Mesothelial cell of epicardium (in vitro differentiated cells): Measurements from ENCODE around the gene IMPACT. TPM values are rescaled to one million over a fixed set of nuclear protein-coding genes. Genes with fewer than 3 reads are reported as not detected.

Source experiments
- DNase-seq, 2 experiments: peaks; one replicate each; pipeline ENCODE4 v3.0.0; 2021; ENCODE audit warnings: low spot score in 2 of 2; ENCODE audit not compliant: unreplicated experiment in 2 of 2
- H3K27ac Mint-ChIP-seq: 2 replicates; pipeline ENCODE4 v1.8.0; 2021; ENCODE audit warnings: mixed read lengths
- H3K27me3 Mint-ChIP-seq: 2 replicates; pipeline ENCODE4 v1.8.0; 2021; ENCODE audit warnings: low read depth, mixed read lengths
- H3K36me3 Mint-ChIP-seq: 2 replicates; pipeline ENCODE4 v1.8.0; 2021; ENCODE audit warnings: mixed read lengths
- H3K4me1 Mint-ChIP-seq: 2 replicates; pipeline ENCODE4 v1.8.0; 2021; ENCODE audit warnings: mixed read lengths
- H3K4me3 Mint-ChIP-seq: 2 replicates; pipeline ENCODE4 v1.8.0; 2021; ENCODE audit warnings: mild to moderate bottlenecking, moderate library complexity, mixed read lengths
- H3K9me3 Mint-ChIP-seq: 2 replicates; pipeline ENCODE4 v1.8.0; 2021; ENCODE audit warnings: mixed read lengths
- CTCF ChIP-seq: fragments of 200-600 bp; sonication (generic); IDR thresholded peaks from one replicate; pipeline ENCODE4 v1.5.0; 2021; ENCODE audit warnings: antibody characterized with exemption; ENCODE audit not compliant: unreplicated experiment
- total RNA-seq: library from RNA; stranded (reverse); gene quantifications from 3 replicates; pipeline ENCODE4 v1.2.1, GENCODE V29; 2021

Gene IMPACT
- total RNA-seq, 1 donor from 2014 or later, result 52.2 TPM

GRCh38 chr18:24398540-24398939 is 27.9 kb upstream of the IMPACT start:
- Mint-ChIP-seq H3K4me3 (peak overlapping the region; percentile 83), H3K9me3 (peaks cover under 1% of the 10 kb centered on the region), H3K4me1 (peaks cover 31% of the 10 kb centered on the region), H3K27ac (peak overlapping the region; percentile 90), H3K27me3 (no peaks in the 10 kb centered on the region), H3K36me3 (no peaks in the 10 kb centered on the region)
- TF ChIP-seq CTCF, result no peak
- no peak for DNase-seq

- Mint-ChIP-seq H3K4me1 (peaks cover 25% of the 10 kb centered on the region), H3K4me3 (no peak overlapping the region)
- no peak for DNase-seq
Measured at GRCh38 chr18:24400587-24400986, 25.9 kb upstream of the IMPACT start.

GRCh38 chr18:24402209-24402785 is 24.2 kb upstream of the IMPACT start:
- DNase-seq, result no peak

More at GRCh38 chr18:24400587-24400986, 25.9 kb upstream of the IMPACT start:
- Mint-ChIP-seq H3K27me3 (no peaks in the 10 kb centered on the region), H3K36me3 (no peaks in the 10 kb centered on the region), H3K9me3 (peaks cover 7% of the 10 kb centered on the region), H3K27ac (no peak overlapping the region)
- no peak for TF ChIP-seq CTCF

GRCh38 chr18:24403076-24403475 is 23.4 kb upstream of the IMPACT start:
- Mint-ChIP-seq H3K4me3 (no peak overlapping the region), H3K27ac (no peak overlapping the region), H3K36me3 (no peaks in the 10 kb centered on the region), H3K27me3 (peaks cover 2% of the 10 kb centered on the region), H3K4me1 (peaks cover 20% of the 10 kb centered on the region), H3K9me3 (peaks cover 7% of the 10 kb centered on the region)
- no peak for TF ChIP-seq CTCF
- DNase-seq, result no peak

More at GRCh38 chr18:24402209-24402785, 24.2 kb upstream of the IMPACT start:
- no peak for TF ChIP-seq CTCF
- Mint-ChIP-seq H3K4me3 (no peak overlapping the region), H3K4me1 (peaks cover 21% of the 10 kb centered on the region), H3K27ac (no peak overlapping the region), H3K36me3 (no peaks in the 10 kb centered on the region), H3K9me3 (peaks cover 7% of the 10 kb centered on the region), H3K27me3 (peaks cover 2% of the 10 kb centered on the region)

GRCh38 chr18:24404591-24404990 is 21.9 kb upstream of the IMPACT start:
- Mint-ChIP-seq H3K9me3 (peaks cover 7% of the 10 kb centered on the region), H3K4me3 (no peak overlapping the region), H3K36me3 (no peaks in the 10 kb centered on the region), H3K27me3 (peaks cover 2% of the 10 kb centered on the region), H3K27ac (no peak overlapping the region), H3K4me1 (peaks cover 18% of the 10 kb centered on the region)
- TF ChIP-seq CTCF, result no peak
- DNase-seq, result no peak
